ENCODE measurements around the gene POU3F1.

POU3F1 gene

GRCh38 chr1:38064197-38064903, 17.8 kb upstream of the POU3F1 start:
- no peak for TF ChIP-seq ZFX (IDR thresholded peaks at IDR 0.05)
- no peak for TF ChIP-seq CTCF (conservative IDR thresholded peaks at IDR 0.05)
- H3K27ac ChIP-seq = no peak overlapping the region

- TF ChIP-seq CTCF (conservative IDR thresholded peaks at IDR 0.05) (no peak), ZFX (IDR thresholded peaks at IDR 0.05) (no peak)
- H3K27ac ChIP-seq = no peak overlapping the region
These were observed 17.0 kb upstream of the POU3F1 start for GRCh38 chr1:38063616-38064015.

- H3K27ac ChIP-seq = no peak overlapping the region
These were observed 16.0 kb upstream of the POU3F1 start for GRCh38 chr1:38062361-38063288.

GRCh38 chr1:38061883-38062328, 15.3 kb upstream of the POU3F1 start:
- no peak for TF ChIP-seq ZFX (IDR thresholded peaks at IDR 0.05)
- no peak for TF ChIP-seq CTCF (conservative IDR thresholded peaks at IDR 0.05)
- H3K27ac ChIP-seq = no peak overlapping the region

More at GRCh38 chr1:38062361-38063288, 16.0 kb upstream of the POU3F1 start:
- TF ChIP-seq CTCF (conservative IDR thresholded peaks at IDR 0.05) (no peak), ZFX (IDR thresholded peaks at IDR 0.05) (no peak)

GRCh38 chr1:38061290-38061689, 14.7 kb upstream of the POU3F1 start:
- TF ChIP-seq CTCF (conservative IDR thresholded peaks at IDR 0.05) = no peak
- no peak for TF ChIP-seq ZFX (IDR thresholded peaks at IDR 0.05)

GRCh38 chr1:38060498-38060897, 13.9 kb upstream of the POU3F1 start:
- no peak for TF ChIP-seq ZFX (IDR thresholded peaks at IDR 0.05)
- no peak for TF ChIP-seq CTCF (conservative IDR thresholded peaks at IDR 0.05)
- H3K27ac ChIP-seq = no peak overlapping the region

More at GRCh38 chr1:38061290-38061689, 14.7 kb upstream of the POU3F1 start:
- H3K27ac ChIP-seq = no peak overlapping the region

All from C4-2B (cell line).